Stimulated activated CD4-positive, alpha-beta T cell treated with anti-CD3 and anti-CD28 coated beads, Interleukin-15, amount 100 ng/mL, for 1 hour (primary cell): ENCODE data around the gene MT1B.

Experiments
- DNase-seq, 2 donors: peaks; one replicate each; pipeline ENCODE4 v3.0.0-alpha.2; 2020; ENCODE audit warnings: low read depth in 1 of 2, low spot score in 1 of 2

The MT1B gene

GRCh38 chr16:56636616-56637413 is 14.9 kb upstream of the MT1B start:
- no peak for DNase-seq

GRCh38 chr16:56637814-56638750 is 13.6 kb upstream of the MT1B start, which contains the start of gene MT1A:
Gene MT1A (plus strand): TSS chr16:56638666. CDS start chr16:56638739, 73 bp downstream.
- no peak for DNase-seq

- DNase-seq: no peak
Observed at GRCh38 chr16:56639045-56639444, 12.6 kb upstream of the MT1B start.

- no peak for DNase-seq
Observed at GRCh38 chr16:56640076-56640475, 11.6 kb upstream of the MT1B start.

- DNase-seq: no peak
Observed at GRCh38 chr16:56641166-56641565, 10.5 kb upstream of the MT1B start.

- peak; percentile 40 to 62 for DNase-seq
Observed at GRCh38 chr16:56643080-56643778, 8.5 kb upstream of the MT1B start.

GRCh38 chr16:56643833-56644232 is 7.9 kb upstream of the MT1B start:
- DNase-seq: no peak

GRCh38 chr16:56645311-56645710 is 6.4 kb upstream of the MT1B start:
- no peak for DNase-seq

GRCh38 chr16:56645838-56646237 is 5.8 kb upstream of the MT1B start:
- DNase-seq: no peak

GRCh38 chr16:56647641-56648431 is 3.9 kb upstream of the MT1B start:
- no peak for DNase-seq

- no peak for DNase-seq
Observed at GRCh38 chr16:56649271-56649670, 2.4 kb upstream of the MT1B start.

GRCh38 chr16:56649820-56650219 is 1.9 kb upstream of the MT1B start:
- no peak for DNase-seq

- DNase-seq: no peak
Observed at GRCh38 chr16:56652600-56652999, 914 bp downstream of the MT1B start.

- no peak for DNase-seq
Observed at GRCh38 chr16:56653218-56653617, 1.5 kb downstream of the MT1B start.

GRCh38 chr16:56657555-56658326 is 6.1 kb downstream of the MT1B start, which contains the start of gene MT1F:
Gene MT1F (plus strand): TSS chr16:56657959. CDS start chr16:56658059, 100 bp downstream.
- peak; percentile 36 to 63 for DNase-seq

GRCh38 chr16:56658327-56658875 is 6.7 kb downstream of the MT1B start:
- DNase-seq: no peak

- DNase-seq: no peak
Observed at GRCh38 chr16:56662357-56663354, 11.0 kb downstream of the MT1B start.

- DNase-seq: no peak
Observed at GRCh38 chr16:56664506-56664905, 12.8 kb downstream of the MT1B start.
